Muscle of back (tissue), 11 donors: ENCODE results near the gene SMARCD3. TPM values are rescaled to one million over a fixed set of nuclear protein-coding genes. Genes with fewer than 3 reads are reported as not detected.

Source experiments
- DNase-seq, 3 donors: peaks; one replicate each; pipeline versions ENCODE4 v3.0.0 to v3.0.0-alpha.2; 2013
- polyA plus RNA-seq, 10 donors: library from polyadenylated mRNA; unstranded; fragments of 120-200 nt; gene quantifications; one replicate each; pipeline ENCODE4 v1.2.1, GENCODE V29; 2013; ENCODE audit not compliant: insufficient read length in 10 of 10

Gene SMARCD3
- polyA plus RNA-seq, 10 donors, result 96.8 to 165 (median 135) TPM

DNA sequence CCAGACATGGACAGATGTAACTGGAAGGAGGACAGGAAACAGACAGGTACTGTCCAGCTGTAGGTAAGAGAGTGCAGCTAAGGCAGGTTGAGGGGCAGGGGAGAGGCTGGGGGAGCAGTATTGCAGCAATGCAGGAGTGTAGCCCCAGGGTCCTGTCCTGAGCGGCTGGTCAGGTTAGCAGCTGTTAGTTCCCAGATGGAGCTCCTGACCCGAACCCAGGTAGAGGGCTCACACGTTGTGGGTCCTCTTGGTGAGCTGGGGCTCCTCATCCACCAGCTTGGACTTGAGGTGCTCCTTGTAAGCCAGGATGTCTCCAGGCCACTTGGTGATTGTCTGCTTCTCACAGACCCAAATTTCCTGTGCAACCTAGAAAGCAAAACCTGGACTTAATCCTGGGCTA is 34.7 kb downstream of the SMARCD3 start:
- DNase-seq, result no peak

DNA sequence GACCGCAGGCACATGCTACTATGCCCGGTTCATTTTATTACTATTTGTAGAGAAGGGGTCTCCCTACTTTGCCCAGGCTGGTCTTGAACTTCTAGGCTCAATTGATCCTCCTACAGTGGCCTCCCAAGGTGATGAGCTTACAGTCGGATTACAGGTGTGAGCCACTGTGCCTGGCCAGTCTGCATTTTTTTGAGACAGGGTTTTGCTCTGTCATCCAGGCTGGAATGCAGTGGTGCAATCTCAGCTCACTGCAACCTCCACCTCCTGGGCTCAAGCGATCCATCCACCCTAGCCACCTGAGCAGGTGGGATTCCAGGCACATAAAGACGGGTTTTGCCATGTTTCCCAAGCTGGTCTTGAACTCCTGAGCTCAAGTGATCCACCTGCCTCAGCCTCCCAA is 35.9 kb downstream of the SMARCD3 start:
- DNase-seq, result no peak

DNA sequence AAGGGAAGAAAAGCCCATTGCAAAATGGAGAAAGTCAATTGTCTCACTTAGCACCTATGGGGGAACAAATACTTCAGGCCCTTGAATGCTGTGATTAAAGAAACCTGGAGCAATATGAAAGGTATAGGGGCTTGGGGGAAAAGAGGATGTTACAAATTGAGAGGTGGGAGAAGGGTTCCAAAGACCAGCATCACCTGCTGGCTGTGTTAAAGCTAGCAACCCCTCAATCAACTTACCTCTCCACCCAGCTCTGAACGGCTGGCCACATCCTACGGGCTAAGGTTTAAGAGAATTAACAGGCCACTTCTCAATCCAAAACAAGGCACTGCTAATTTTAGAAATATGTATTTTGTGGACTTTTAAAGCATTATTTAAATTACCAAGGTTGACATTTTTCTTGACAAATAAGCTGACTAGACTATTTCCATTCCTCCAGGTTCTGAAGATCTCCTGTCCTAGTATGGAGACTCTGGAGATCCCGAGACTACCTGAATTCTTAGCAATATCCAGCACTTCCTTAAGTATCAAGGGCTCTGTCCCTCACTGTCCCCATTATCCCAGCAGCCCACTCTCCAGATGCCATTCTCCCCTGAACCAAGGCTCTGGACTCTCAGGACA is 37.2 kb downstream of the SMARCD3 start:
- no peak for DNase-seq

DNA sequence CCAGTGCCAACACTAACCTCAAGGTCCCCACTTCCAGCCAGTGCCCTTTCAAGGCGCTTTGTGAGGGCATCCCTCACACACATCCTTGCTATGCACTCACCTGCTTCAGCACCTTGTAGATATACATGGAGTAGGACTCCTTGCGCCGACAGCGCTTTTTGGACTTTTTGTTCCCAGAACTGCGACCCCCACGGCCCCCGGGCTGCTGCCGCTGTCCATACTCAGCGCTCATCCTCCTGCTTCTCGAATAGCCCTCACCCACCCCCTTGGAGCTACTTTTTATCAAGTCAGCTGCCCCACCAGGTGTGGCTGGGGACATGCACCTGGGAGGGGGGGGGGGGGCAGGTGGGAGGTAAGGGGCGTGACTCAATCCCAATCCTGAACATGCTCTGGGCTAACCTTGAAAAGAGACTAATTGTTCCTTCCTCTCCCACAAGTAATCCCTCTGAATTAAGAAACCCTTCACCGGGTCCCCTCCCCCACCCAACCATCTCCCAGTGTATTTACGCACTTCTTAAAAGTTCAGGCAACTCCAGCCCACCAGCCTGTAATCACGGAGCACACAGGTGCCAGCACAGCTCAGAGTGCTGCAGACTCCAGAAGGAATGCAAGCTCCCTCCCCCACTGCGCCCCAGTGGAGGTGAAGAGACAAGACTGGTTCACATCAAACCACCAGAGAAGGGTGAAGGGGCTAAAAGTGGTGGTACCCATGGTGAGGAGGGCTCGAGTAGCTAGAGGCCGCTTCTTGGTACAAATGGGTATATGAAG is 38.2 kb downstream of the SMARCD3 start, which contains the start of gene H2BK1:
Gene H2BK1, minus strand, starts transcription at position 402 of the 768 bp plus-strand sequence. Its CDS starts 170 bp downstream, at position 232.
- no peak for DNase-seq

DNA sequence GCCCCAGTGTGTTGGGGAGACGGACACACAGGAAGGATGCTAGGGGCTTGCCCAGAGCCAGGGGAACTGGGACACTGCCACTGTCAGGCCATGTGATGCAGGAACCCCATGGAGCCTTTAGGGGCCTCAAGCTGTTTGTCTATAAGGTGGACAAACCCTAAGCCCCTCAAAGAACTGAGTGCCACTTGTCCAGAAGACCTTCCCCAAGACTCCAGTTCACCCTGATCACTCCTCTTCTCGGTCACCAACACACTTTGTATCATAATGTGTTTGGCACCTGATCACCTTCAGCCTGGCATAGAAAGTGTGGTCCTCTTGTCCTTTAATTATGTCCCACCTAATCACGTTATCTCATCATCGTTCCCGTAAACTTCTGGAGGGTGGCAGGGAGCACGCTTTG is 38.9 kb downstream of the SMARCD3 start:
- DNase-seq, result no peak

DNA sequence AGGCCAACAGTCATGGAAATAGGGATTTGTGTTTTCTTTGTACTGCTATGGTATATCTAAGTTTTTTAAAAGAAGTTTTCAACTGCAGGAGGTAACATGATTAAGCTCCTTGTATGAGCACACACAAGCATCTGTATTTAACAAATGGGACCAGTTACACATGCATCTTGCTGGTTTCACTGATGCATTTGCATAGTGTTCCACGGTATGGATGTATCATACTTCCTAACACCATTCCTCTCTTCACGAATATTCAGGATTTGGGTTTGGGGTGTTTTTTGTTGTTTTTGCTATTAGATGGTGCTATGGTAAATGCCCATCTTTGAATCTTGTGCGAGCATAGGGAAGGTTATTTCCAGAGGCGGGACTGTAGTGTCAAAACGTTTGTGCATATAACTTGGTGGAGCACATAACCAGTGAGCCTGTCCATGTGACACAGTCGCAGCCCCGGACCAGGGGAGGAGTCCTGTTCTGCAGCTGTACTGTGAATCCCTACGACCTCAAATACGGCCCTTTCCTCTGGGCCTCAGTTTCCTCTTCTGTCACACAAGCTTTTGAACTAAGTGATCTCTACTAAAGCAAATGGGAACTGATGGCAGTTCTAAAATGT is 40.1 kb downstream of the SMARCD3 start:
- DNase-seq, result no peak

DNA sequence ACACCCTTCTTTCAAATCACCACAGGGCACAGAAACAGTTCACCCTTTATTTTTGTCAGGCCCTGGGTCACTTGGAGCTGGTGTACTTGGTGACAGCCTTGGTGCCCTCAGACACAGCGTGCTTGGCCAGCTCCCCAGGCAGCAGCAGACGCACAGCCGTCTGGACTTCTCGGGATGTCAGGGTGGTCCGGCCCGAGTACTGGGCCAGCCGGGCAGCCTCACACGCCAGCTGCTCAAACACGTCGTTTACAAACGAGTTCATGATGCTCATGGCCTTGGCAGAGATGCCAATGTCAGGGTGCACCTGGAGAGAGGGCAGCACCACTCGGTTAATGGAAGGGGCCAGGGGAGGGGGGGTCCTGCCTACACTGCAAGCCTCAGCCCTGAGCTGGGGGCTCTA is 40.7 kb downstream of the SMARCD3 start:
- no peak for DNase-seq

DNA sequence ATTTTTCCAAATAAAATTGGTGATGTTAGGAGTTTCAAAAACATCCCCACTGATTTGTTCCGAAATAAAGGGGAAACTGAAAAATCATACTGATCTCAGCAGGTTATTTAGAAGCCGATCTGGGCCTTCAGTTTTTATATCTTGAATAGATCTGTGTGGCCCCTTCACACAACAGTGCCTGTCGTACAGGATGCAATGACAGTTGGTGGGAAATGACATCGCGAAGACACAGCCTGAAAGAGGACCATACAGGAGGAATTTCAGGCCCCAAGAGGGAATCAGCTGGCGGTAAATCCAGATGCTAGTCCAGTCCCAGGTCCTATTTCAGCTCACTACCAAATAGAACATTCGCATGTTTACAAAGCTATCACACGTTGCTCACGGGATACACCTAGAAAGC is 41.2 kb downstream of the SMARCD3 start:
- no peak for DNase-seq

DNA sequence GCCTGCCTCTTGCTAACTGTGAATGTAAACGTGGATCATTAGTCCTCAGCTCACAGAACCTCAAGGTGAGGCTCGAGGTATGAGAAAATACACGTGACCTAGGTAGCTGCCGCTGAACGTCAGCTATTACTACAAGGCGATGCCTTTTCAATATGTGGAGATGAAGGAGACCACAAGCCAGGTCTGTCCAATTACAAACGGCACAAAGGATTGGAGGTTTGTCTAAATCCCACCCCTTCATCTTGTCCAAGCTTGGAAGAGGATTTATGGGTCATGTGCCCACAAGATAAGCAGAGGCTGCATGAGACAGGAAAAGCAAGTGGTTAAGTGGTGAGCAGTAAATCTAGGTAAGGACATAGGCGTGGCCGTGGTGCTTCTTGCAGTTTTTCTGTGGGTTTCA is 41.6 kb downstream of the SMARCD3 start:
- DNase-seq, result no peak

DNA sequence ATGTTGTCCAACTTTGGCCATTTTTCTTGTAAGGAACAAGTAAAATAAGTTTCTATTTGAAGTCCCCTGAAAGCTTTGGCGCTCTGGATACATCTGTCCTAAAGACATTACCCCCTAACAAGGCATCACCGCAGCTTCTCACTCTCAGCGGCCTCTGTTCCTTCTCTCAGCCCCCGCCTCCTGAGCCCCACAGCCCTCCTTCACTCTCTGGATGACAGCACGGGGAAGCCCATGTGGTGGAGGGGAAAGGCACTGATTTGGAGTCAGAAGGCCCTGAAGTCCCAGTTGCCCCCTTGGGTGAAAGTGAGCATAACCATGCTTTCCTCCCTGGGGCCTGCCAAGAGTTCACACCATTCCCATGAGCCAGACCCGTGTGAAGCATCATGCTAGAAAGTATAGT is 42.8 kb downstream of the SMARCD3 start:
- DNase-seq, result no peak

DNA sequence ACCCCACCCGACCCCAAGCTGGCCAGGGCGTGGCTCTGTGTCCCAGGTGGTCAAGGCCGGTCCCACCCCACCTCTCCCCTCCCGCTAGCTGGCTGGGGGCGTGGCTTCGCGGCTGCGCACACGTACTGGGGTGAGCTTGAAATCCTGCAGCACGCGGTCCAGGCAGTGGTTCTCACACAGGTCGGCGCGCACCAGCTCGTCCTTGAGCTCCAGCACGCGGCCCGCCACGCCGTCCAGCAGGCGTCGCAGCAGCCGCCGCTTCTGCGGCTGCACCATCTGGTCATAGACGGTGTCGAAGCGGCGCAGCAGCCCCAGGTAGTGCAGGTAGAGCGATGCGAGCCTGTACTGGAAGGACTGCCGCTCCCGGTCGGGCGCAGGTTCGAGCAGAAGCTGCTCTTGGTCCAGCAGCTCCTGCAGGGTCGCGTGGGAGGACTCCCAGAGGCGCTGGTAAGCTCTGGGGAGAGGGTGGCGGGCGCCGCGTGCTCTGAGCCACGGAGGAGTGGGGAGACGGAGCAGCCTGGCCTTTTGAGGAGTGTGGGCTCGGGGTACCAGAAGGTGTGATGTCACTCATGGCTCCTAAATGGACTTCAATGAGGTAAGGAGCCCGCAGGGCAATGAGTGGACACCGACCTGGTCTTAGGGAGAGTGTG is 44.0 kb downstream of the SMARCD3 start:
- no peak for DNase-seq

DNA sequence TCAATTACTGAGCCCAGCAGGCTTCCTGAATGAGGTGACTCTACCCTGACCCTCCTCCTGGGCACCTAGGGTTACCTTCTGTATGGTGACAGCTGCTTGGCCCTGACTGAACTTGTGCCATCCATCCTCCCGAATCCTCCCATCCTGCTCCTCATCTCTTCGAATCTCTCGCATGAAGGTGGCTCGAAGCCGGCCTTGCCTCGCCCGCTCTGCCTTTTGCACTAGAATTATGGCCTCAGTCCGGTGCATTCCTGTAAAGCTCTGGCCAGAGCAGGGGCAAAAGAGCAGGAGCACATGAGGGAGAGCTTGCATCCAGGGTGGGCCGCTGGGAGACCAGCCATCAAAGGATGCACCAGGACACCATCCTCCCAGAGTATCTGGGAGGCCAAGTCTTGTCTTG is 45.7 kb downstream of the SMARCD3 start:
- DNase-seq, result no peak

DNA sequence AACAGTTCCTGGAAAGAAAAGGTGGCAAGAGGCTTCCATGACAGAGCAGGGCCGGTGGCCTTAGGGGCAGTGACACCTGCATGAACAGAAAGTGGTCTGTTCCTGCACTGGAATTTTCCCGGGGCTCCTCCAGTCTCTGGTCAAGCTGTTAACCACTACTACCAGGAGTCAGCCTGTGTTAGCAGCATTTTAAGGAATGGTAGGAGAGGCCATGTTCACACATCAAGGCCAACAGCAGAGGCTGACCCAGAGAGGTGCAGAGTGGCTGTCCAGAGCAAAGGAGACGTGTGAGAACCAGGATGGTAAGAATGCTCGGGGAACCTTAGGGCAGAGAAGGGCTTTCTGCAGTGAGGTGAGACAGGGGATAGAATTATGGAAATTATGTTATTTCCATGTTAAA is 46.7 kb downstream of the SMARCD3 start:
- DNase-seq, result no peak

DNA sequence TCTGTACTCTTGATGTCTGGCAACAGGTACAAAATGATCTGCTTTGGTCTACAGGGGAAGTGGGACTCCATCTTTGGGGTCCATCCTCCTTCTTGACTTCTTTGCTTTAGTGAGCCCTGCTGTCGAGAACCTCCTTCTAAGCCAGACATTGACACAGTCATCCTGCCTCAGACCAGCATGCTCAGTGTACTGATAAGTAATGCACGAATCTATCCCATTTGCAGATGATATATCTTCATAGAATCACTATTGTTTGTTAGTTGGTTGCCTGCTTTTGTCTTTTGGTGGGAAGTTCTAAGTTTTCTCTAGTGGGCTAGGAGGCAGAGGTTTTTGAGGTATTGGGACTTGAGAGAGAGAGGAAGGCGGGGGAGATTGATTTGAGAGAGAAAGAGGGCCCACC is 47.1 kb downstream of the SMARCD3 start:
- no peak for DNase-seq

DNA sequence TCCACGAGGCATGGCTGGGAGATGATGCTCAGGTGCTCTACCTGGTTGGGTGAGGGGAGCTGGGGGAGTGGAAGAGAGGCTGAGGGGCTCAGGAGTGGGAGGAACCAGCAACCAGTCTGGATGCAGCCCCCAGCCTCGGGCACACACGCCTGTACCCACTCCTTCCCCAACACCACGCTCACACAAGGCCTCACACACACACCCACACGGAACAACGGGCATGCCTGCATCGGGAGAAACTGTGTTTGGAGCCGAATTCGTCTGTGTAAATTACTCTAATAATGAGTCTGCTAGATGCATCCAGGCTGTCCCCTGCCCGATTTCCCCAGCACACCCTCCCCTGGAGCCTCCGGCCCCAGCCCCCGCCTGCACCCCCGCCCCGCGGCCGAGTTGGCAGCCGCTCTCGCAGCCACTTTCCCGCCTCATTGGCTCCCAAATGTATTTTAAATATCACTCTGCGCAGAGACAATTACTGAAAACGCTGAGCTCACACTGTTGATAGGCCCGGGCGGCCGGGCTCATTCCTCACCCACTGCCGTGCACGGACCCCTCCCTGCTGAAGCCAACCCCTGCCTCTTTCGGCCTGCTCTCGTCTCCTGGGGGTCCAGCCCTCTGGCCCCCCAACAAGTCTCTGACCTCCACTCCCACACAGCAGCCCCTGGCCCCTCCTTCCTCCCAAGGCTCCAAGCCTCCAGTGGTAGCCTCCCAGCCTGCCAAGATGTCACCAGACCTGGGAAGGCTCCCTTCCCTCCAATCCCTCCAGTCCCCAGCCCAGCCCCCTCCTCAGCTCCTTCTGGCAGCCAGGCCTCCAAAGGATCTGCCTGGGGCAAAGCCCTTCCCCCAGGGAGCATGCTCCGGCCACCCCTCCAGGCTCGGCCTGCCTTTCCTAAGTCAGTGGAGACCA is 49.3 kb downstream of the SMARCD3 start:
- DNase-seq, result peak in 2 of 3 donors; percentile 27 to 64

DNA sequence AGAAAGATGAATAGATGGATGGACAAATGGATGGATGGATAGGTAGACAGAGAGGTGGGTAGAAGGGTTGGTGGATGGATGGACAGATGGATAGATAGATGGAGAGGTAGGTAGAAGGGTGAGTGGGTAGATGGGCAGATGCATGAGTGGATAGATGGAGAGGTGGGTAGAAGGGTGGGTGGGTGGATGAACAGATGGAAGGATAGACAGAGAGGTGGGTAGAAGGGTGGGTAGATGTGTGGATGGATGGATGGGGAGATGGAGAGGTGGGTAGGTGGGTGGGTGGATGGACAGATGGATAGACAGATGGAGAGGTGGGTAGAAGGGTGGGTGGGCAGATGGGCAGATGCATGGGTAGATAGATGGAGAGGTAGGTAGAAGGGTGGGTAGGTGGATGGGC is 50.6 kb downstream of the SMARCD3 start:
- no peak for DNase-seq

DNA sequence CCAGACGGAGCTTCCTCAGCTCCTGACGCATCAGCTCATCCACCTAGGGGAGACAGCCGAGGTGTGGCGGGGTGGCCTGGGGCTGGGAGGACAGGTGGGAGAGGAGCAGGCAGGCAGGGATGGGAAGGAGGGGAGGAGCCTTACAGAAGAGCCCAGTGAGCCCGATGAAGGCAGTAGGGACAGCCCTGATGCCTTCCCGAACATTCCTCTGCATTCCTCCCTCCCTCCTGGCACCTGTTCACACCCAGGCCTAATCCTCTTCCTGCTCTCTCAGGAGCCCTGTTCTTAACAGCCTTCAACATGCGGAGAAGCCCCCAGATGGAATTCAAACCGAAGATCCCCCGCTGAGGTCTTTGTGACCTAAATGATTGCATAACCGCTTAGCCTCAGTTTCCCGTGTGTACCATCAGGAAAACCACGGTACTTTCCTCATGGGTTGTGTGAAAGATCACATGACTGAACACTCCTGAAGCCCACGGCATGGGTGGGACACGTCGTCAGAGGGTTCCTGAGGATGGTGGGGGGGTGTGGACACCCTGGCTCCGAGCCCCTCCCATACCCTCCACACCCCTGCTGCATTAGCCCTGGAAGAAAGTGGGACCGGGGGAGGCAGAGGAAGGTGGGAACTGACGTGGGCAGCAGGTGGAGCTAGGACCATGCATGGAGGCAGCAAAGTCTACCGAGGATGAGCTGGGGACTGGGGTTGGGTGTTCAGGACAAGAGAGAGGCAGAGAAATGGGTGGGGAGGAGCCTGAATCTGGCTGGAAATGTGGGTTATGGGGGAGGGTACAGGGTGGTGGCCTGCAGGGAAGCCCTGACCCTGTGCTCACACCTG is 52.7 kb downstream of the SMARCD3 start:
- DNase-seq, result no peak

DNA sequence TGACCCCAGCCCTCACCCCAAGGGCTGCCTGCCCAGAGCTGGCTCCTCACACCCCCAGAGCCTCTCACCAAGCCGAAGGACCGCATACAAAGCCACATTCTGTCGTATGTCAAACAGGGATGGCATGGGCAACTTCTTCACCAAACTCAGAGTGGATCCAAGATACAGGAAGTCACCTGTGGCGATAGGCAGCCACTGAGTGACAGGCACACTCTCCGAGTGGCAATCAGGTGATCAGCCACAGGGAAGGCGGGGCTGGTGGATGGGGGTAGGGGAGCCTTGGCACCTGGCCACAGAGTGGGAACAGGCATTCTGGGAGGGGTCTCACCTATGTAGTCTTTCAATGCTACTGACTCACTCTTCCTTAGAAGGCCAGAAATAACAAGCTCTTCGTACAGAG is 54.3 kb downstream of the SMARCD3 start:
- no peak for DNase-seq

DNA sequence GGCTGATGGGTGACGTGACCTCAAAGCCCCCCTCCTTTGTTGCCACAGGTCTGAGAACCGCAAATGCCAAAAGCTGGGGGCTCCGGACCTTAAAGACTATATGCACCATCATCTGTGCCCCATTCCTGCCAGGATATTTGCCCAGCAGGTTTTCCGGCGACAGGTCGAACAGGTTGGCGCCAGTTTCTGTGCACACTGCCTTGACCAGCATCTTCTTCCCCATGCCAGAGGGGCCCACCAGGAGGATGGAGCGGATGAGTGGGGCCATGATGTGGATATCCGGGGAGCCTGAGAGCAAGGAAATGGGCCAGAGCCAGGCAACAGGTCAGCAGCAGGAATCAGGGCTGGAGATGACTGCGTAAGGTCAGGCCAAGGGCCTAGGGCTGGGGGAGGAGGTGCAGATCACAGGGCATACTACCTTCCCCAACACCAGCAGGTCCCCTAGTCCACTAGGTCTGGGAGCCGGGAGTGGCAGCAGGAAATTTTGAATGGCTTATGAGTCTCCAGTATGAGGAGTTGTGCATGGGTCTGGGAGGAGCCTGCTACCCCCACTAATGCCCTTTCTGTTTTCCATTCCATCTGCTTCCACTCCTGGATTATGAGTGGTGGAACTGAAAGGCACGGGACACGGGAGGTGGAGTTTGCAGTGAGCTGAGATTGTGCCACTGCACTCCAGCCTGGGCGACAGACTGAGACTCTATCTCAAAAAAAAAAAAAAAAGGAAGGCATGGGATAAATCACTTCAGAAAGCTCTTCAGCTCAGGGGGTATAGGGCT is 55.1 kb downstream of the SMARCD3 start:
- DNase-seq, result no peak

DNA sequence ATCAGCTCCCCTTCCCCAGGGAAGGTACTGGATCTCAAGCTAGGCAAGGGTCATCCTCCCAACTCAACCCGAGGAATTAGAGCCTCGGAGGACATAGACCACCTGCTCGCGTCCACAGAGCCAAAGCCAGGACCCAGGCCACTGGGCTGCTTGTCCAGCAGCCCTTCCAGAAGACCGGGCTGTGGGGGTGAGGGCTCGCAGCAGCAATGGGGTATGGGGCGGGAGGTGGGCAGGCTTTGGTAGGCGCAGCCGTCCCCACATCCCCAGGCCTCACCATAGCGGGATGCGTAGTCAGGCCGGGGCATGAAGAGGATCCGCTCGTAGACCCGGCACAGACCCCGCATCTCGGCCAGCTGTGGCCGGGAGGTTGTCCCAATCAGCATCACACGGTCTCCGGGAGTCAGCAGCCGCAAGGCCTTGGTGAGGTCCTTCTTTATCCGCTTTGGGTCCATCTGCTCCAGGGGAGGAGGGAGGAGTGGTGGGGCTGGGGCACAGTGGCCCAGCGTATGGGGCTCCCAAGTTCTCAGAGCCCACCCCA is 56.4 kb downstream of the SMARCD3 start:
- DNase-seq, result no peak
